CD4-positive, alpha-beta T cell treated with Interleukin-2 at 100 ng/mL for 4 hours (primary cell): ENCODE results near the gene CEACAM18.
"Not testable (repeated sequence)": the region's sequence is repeated elsewhere in the genome, so short reads cannot be mapped to it uniquely, and the experiment has no call there.

Experiments used
- DNase-seq: peaks from one replicate; pipeline ENCODE4 v3.0.0-alpha.2; 2020; ENCODE audit warnings: low spot score

CEACAM18 gene

DNA sequence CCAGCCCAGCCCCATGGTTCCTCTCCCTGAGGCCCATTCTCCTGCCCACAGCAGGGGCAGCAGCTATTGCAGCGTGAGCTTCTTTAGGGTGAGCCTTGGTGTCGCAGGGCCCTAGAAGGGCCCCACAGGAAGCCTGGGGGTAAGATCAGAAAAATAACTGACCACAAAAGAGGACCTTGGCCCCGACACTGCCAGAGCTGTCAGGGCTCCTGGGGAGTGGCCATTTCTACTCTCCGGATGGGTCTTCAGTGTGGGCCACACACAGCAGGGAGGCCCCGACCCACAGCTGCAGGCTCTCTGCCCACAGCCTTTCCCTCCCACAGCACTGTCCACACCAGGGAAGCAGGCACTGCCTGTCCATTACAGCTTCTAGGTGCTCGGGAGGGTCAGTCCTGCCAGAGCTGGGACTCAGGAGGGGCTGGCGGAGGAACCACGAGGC is 16.6 kb upstream of the CEACAM18 start:
- DNase-seq: no peak

GRCh38 chr19:51462276-51462675 is 16.1 kb upstream of the CEACAM18 start:
- no peak for DNase-seq

GRCh38 chr19:51462681-51463080 is 15.7 kb upstream of the CEACAM18 start:
- no peak for DNase-seq

GRCh38 chr19:51463976-51464581 is 14.3 kb upstream of the CEACAM18 start:
- DNase-seq: not testable (repeated sequence)

GRCh38 chr19:51466723-51467122 is 11.6 kb upstream of the CEACAM18 start:
- no peak for DNase-seq

DNA sequence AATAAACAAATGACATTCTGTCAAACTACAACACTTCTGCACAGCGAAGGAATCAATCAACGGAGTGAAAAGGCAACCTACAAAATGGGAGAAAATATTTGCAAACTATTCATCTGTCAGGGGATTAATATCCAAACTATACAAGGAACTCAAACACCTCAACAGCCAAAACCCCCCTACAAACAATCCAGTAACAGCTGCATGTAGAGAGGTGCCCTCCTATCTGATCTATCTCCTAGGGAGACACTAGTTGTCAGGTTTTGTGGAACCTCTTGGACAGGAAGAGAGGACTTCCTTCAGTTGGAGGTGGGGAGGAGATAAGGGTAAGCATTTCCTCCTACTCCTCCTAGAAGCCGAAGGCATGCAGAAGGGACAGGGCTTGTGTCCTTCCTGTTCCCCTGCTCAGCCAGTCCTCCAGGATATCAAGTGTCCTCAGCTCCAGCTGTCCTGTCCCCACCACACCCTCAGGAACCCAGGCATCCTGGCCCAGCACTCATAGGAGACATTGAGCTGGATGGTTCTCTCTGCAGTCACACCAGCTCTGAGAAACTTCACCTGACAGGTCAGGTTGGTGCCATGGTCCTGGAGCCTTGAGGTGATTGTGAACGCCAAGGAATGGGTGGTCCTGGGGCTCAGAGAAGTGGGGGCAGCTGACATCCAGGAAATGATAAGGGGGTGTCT is 10.3 kb upstream of the CEACAM18 start:
- DNase-seq: no peak

DNA sequence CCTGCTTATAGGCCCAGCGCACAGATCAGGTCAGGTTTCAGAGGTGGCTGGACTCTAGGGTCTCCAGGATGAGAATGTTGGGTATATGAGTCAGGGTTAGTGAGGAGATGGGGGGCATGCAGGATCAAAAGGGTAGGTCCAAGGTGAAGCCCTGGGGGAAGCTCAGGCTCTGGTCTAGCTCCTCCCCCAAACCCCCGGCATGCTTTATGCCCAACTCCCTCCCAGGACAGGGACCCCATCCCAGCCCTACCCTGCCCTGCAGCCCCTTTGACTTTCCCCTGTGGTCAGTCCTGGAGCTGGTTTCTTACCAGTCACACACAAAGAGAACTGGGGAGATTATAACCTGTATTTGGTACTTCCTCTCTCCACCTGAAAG is 9.8 kb upstream of the CEACAM18 start:
- DNase-seq: no peak

GRCh38 chr19:51469162-51469561 is 9.2 kb upstream of the CEACAM18 start:
- DNase-seq: no peak

GRCh38 chr19:51469629-51470028 is 8.7 kb upstream of the CEACAM18 start:
- no peak for DNase-seq

- no peak for DNase-seq
Measured at GRCh38 chr19:51470966-51471365, 7.4 kb upstream of the CEACAM18 start.

GRCh38 chr19:51471527-51471926 is 6.8 kb upstream of the CEACAM18 start:
- no peak for DNase-seq

DNA sequence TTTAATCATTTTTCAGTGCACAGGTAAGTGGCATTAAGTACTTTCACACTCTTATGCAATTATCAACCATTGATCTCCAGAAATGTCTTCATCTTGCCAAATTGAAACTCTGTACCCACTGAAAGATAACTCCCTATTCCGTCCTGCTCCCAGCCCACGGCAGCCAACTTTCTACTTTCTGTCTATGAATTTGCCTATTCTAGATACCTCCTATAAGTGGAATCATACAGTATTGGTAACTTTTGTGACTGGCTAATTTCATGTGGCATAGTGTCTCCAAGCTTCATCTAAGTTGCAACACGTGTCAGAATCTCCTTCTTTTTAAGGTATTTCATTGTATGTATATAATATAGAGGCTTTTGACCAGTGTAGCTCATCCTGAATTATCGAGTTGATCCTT is 5.7 kb upstream of the CEACAM18 start:
- DNase-seq: no peak

DNA sequence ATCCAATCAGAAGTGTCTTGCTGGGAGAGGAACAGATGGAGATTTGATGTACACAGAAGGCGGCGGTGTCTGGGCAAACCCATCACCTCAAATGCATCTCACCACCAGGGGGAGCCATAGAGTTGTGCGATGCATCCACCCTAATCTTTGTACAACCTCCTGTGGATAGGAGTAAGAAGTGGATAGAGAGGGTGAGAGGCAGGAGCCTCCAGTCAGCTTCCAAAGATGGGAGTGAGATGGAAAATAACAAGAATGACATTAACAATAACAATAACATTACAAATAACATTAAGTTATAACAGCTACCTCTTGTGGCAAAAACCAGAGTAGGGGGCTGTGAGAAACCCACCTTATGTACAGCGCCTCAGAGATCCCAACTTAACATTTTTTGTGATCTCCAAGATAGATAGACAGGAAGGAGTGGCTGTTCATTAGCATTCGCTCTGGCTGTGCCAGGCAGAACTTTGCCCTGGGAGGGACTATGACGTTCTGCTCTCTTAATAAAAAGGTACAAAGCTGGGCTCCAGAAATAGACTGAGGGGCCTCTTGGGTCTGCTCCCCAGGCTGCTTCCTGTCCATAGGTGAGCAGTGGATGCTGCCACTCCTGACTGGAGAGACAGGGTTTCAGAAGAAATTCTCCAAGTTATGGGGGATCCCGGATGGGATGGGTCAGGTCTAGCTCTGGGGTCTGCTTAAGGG is 5.2 kb upstream of the CEACAM18 start:
- DNase-seq: peak; percentile 76

DNA sequence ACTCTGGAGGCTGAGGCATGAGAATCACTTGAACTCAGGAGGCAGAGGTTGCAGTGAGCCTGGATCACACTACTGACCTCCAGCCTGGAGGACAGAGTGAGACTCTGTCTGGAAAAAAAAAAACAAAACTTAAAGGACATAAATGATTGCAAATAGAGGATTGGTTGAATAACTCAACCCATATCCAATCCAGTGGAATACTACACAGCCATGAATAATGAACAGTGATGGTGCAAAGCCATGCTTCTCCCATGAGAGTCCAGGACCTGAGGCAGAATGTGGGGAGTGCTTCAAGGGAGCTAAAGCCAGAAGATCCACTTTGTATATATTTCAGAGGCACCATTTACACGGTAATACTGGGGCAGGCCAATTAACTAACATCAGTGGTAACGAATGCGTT is 2.2 kb upstream of the CEACAM18 start:
- DNase-seq: no peak

- DNase-seq: no peak
Measured at GRCh38 chr19:51477344-51477743, 995 bp upstream of the CEACAM18 start.

GRCh38 chr19:51479531-51480331 is 1.4 kb downstream of the CEACAM18 start:
- no peak for DNase-seq

DNA sequence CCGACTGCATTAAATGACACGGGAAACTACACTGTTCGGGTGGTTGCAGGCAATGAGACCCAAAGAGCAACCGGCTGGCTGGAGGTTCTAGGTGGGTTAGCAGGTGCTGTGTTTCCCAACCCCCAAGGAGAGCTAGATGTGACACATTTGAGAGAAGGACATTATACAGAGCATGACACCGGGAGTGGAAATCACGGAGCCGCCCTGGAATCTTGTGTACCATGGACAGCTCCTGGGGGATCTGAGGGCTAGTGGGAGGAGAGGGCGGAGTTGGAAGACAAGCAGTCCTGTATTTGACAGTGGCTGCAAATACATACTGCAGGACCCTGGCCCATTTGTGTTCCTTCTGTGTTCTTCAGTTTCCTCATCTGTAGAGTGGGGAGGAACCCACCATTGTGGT is 2.3 kb downstream of the CEACAM18 start:
- DNase-seq: no peak

GRCh38 chr19:51485960-51486660 is 7.8 kb downstream of the CEACAM18 start:
- no peak for DNase-seq

DNA sequence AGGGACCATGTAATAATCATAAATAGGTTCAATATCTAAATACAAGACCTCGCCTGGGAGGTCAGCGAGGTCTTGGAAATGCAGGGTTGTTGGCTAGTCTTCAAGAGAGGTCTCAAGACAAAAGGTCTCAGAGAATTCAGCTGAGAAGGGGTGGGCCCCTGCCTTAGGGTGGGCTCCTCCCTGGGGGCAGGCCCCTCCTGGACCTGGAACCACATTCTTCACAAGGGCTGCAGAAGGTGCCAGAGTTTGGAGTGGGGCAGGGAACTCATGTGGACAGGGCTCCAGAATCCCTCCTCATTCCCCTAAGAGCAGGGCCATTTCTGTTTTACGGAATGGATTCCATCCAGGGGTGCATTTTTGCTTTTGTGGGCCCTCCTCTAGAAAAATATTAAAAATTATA is 10.2 kb downstream of the CEACAM18 start:
- no peak for DNase-seq

DNA sequence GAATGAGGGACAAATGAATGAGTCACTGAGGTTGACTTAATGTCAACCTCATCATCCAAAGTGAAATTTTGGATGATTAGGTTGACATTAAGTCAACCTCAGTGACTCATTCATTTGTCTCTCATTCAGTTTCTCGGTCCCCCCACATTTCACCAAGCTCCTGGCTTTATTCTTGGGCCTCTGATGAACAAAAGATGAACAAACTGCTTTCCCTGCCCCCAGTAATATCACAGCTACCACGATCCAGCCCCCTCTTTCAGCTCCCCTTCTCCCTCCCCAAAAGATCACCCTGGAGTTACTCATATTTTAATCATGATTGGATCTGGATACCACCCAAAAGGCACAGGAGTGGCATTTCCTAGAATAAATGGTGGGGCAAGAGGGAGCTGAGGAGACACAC is 10.8 kb downstream of the CEACAM18 start:
- no peak for DNase-seq

DNA sequence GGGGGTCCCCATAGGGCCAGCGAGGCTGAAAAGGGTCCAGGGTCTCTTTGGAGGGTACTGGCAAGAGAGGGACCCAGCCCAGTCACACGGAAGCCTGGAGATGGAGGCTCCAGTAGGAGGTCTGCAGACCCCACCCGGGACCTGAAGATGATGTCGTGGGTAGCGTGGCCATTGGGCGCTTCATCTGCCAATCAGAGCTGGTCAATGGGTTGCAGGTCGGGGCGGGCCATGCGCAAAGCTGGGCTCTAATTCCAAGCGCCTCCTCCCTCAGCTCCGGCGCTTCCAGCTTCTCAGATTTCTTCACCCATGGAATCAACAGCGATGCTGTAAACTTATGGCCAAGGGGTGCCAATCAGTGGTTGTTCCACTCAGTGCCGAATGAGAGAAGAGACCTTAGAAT is 12.3 kb downstream of the CEACAM18 start:
- DNase-seq: no peak

DNA sequence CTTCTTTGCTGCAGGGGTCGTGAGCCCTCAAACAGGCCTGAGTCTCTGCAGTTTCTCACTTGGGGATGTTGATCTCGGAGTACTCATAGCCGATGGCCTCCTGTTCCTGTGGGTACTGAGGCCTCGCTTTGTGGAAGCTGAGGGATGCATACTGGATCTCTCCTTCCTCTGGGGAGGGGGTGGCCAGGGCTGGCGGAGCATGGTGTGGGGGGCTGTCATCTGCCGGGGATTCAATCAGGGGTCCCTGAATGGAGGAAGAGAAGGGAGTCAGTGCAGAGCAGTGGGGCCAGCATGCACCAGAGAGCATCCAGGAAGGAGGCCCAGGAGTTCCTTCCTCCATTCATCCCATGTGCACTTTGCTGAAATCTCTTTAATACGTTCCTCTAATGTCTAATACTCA is 13.2 kb downstream of the CEACAM18 start:
- DNase-seq: no peak
